Measurements from ENCODE around the gene CCNJL.

DNA sequence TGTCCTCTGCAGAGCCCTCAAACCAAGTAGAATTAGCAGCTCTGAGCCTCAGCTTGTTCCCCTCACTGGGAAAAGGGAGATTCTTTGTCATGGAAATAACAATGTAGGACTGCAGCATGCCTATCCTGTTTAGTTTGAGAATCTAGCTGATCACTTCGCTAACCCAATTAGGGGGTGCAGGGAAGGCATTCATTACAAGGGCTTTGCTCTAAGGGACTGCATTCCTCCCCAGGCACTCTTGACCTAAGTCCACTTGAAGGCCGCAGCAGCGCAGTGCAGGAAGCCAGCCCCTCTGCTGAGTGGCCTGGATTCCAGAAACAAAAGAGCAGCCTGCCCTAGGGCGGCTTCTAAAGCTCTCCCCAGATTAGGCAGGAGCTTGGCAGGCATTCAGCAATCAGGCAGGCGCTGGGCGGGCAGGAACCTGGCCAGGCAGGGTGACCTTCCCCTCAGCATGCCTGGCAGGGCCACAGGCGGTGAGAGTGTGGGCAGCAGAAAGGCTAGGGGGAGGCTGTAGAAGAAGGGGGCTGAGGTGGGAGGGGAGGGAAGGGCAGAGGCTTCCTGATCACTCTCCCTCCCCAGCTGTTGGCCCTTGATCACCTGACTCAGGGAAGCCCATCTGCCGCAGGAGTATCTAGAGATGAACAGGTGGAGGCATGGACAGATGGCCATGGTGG is 24.8 kb downstream of the CCNJL start:
- TF ChIP-seq, protein P1, sequence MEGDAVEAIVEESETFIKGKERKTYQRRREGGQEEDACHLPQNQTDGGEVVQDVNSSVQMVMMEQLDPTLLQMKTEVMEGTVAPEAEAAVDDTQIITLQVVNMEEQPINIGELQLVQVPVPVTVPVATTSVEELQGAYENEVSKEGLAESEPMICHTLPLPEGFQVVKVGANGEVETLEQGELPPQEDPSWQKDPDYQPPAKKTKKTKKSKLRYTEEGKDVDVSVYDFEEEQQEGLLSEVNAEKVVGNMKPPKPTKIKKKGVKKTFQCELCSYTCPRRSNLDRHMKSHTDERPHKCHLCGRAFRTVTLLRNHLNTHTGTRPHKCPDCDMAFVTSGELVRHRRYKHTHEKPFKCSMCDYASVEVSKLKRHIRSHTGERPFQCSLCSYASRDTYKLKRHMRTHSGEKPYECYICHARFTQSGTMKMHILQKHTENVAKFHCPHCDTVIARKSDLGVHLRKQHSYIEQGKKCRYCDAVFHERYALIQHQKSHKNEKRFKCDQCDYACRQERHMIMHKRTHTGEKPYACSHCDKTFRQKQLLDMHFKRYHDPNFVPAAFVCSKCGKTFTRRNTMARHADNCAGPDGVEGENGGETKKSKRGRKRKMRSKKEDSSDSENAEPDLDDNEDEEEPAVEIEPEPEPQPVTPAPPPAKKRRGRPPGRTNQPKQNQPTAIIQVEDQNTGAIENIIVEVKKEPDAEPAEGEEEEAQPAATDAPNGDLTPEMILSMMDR (IDR thresholded peaks at IDR 0.05; ENCODE audit: insufficient read depth, low read depth, low read length): no peak
- no peak for TF ChIP-seq EZH2 (IDR thresholded peaks at IDR 0.05; ENCODE audit: insufficient read depth, low read length)
